Measurements from ENCODE around the gene SPDYE11. TPM values are rescaled to one million over a fixed set of nuclear protein-coding genes. Genes with fewer than 3 reads are reported as not detected.
"Not testable (repeated sequence)": the region's sequence is repeated elsewhere in the genome, so short reads cannot be mapped to it uniquely, and the experiment has no call there.

Gene SPDYE11, protein sequence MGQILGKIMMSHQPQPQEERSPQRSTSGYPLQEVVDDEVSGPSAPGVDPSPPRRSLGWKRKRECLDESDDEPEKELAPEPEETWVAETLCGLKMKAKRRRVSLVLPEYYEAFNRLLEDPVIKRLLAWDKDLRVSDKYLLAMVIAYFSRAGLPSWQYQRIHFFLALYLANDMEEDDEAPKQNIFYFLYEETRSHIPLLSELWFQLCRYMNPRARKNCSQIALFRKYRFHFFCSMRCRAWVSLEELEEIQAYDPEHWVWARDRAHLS
- not detected in 2 replicates for total RNA-seq
- long read RNA-seq, result 0 reads

DNA sequence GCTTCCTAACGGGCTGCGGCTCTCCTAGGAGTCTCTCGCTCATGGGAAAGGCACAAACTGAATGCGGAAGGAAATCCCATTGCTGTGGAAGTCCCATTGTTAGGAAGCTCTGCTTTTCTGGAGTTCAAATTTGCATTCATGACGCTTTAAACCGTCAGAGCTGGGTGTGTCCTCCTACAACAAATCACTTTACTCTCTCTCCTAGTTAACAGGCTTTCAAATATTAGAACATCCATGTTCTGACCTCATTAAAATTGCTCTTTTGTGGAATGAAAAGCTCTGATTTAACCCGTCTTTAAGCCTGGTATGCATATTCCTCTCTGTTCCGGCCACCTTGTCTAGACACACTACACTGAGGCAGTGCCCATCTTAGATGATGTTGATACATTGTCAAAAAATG, at the start of gene SPDYE11:
TSS of gene SPDYE11 (minus strand) at position 101 of the 400 bp plus-strand sequence. CDS start 1,800 bp downstream, outside the sequence.
- not testable (repeated sequence) for H3K27ac Mint-ChIP-seq (ENCODE audit: unreplicated experiment); H3K9me3 Mint-ChIP-seq (ENCODE audit: unreplicated experiment); H3K36me3 Mint-ChIP-seq (ENCODE audit: unreplicated experiment); H3K27me3 Mint-ChIP-seq (ENCODE audit: unreplicated experiment); H3K4me3 Mint-ChIP-seq (ENCODE audit: unreplicated experiment); H3K4me1 Mint-ChIP-seq (ENCODE audit: unreplicated experiment); DNase-seq (ENCODE audit: extremely low spot score, unreplicated experiment)

GRCh38 chr7:73085938-73086337, 28.2 kb upstream of the SPDYE11 start, which contains the start of gene SPDYE9:
TSS of gene SPDYE9 (minus strand) at chr7:73086038. CDS start at chr7:73084238, 1,800 bp downstream.
- DNase-seq (ENCODE audit: extremely low spot score, unreplicated experiment); H3K36me3 Mint-ChIP-seq (ENCODE audit: unreplicated experiment); H3K4me3 Mint-ChIP-seq (ENCODE audit: unreplicated experiment); H3K27me3 Mint-ChIP-seq (ENCODE audit: unreplicated experiment); H3K4me1 Mint-ChIP-seq (ENCODE audit: unreplicated experiment); H3K9me3 Mint-ChIP-seq (ENCODE audit: unreplicated experiment); H3K27ac Mint-ChIP-seq (ENCODE audit: unreplicated experiment): not testable (repeated sequence)

GRCh38 chr7:73029666-73030065, 28.0 kb downstream of the SPDYE11 start, which contains the start of gene SPDYE8:
TSS of gene SPDYE8 (minus strand) at chr7:73029766. CDS start at chr7:73027966, 1,800 bp downstream.
- H3K4me1 Mint-ChIP-seq (ENCODE audit: unreplicated experiment); H3K4me3 Mint-ChIP-seq (ENCODE audit: unreplicated experiment); DNase-seq (ENCODE audit: extremely low spot score, unreplicated experiment); H3K36me3 Mint-ChIP-seq (ENCODE audit: unreplicated experiment); H3K27me3 Mint-ChIP-seq (ENCODE audit: unreplicated experiment); H3K9me3 Mint-ChIP-seq (ENCODE audit: unreplicated experiment); H3K27ac Mint-ChIP-seq (ENCODE audit: unreplicated experiment): not testable (repeated sequence)

DNA sequence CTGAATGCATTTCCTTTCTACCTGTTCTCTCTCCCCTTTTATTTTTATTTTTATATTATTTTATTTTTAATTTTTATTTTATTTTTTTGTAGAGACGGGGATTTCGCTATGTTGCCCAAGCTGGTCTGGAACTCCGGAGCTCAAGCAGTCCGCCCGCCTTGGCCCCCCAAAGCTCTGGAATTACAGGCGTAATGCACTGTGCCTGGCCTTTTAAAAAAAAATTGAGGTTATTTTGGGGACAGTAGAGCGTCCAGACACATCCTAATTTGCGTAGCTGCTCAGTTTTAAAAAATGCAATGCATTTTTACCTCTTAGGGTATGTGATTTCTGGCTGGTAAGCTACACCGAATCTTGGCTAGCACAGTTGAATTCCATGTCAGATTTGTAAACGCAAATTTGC, 51.2 kb downstream of the SPDYE11 start:
- H3K4me1 Mint-ChIP-seq (ENCODE audit: unreplicated experiment); H3K36me3 Mint-ChIP-seq (ENCODE audit: unreplicated experiment); H3K9me3 Mint-ChIP-seq (ENCODE audit: unreplicated experiment); H3K27ac Mint-ChIP-seq (ENCODE audit: unreplicated experiment); H3K27me3 Mint-ChIP-seq (ENCODE audit: unreplicated experiment); DNase-seq (ENCODE audit: extremely low spot score, unreplicated experiment): not testable (repeated sequence)
- peak overlapping the region; percentile 52 for H3K4me3 Mint-ChIP-seq (ENCODE audit: unreplicated experiment)

DNA sequence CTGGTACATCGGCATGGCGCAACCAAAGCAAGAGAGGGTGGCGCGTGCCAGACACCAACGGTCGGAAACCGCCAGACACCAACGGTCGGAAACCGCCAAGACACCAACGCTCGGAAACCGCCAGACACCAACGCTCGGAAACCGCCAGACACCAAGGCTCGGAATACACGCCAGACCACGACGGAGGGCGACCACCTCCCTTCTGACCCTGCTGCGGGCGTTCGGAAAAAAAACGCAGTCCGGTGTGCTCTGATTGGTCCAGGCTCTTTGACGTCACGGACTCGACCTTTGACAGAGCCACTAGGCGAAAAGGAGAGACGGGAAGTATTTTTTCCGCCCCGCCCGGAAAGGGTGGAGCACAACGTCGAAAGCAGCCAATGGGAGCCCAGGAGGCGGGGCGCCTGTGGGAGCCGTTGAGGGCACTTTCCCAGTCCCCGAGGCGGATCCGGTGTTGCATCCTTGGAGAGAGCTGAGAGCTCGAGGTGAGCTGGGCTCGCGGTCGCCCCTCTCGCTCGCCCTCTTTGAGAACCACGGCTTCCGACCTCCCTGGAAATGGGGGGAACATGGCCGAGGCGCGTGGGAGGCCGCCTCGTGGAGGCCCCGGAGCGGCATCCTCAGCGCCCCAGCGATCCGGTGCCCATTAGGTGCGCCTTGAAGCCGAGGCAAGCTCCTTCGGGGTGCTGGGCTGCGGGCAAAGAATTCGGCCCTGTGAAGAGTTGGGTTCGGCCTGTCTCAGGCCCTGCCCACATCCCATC, 51.8 kb downstream of the SPDYE11 start:
- H3K27ac Mint-ChIP-seq (ENCODE audit: unreplicated experiment), result peak overlapping the region; percentile 99
- H3K9me3 Mint-ChIP-seq (ENCODE audit: unreplicated experiment); H3K4me1 Mint-ChIP-seq (ENCODE audit: unreplicated experiment); H3K36me3 Mint-ChIP-seq (ENCODE audit: unreplicated experiment); H3K27me3 Mint-ChIP-seq (ENCODE audit: unreplicated experiment): not testable (repeated sequence)
- peak overlapping the region; percentile 97 for H3K4me3 Mint-ChIP-seq (ENCODE audit: unreplicated experiment)
- peak; percentile 95 for DNase-seq (ENCODE audit: extremely low spot score, unreplicated experiment)

GRCh38 chr7:73005356-73005692, 52.4 kb downstream of the SPDYE11 start:
- DNase-seq (ENCODE audit: extremely low spot score, unreplicated experiment), result peak; percentile 93
- H3K27ac Mint-ChIP-seq (ENCODE audit: unreplicated experiment), result peak overlapping the region; percentile 99
- not testable (repeated sequence) for H3K27me3 Mint-ChIP-seq (ENCODE audit: unreplicated experiment); H3K4me1 Mint-ChIP-seq (ENCODE audit: unreplicated experiment); H3K9me3 Mint-ChIP-seq (ENCODE audit: unreplicated experiment); H3K36me3 Mint-ChIP-seq (ENCODE audit: unreplicated experiment)
- peak overlapping the region; percentile 97 for H3K4me3 Mint-ChIP-seq (ENCODE audit: unreplicated experiment)

- H3K36me3 Mint-ChIP-seq (ENCODE audit: unreplicated experiment); H3K4me3 Mint-ChIP-seq (ENCODE audit: unreplicated experiment); H3K27me3 Mint-ChIP-seq (ENCODE audit: unreplicated experiment); H3K27ac Mint-ChIP-seq (ENCODE audit: unreplicated experiment); DNase-seq (ENCODE audit: extremely low spot score, unreplicated experiment); H3K9me3 Mint-ChIP-seq (ENCODE audit: unreplicated experiment); H3K4me1 Mint-ChIP-seq (ENCODE audit: unreplicated experiment): not testable (repeated sequence)
These were observed 59.7 kb downstream of the SPDYE11 start for GRCh38 chr7:72997887-72998468.

Other genes with a start within 250 kb of the SPDYE11 start
- gene TYW1B, start 229.7 kb downstream of the SPDYE11 start, total RNA-seq, result 1.6 and 2.3 TPM in 2 replicates
- gene POM121, start 132.8 kb downstream of the SPDYE11 start, total RNA-seq, result 36.8 and 37.1 TPM in 2 replicates
- 1.5 and 1.7 TPM in 2 replicates for gene TRIM74, start 88.4 kb downstream of the SPDYE11 start, total RNA-seq
- gene SPDYE8, start 28.1 kb downstream of the SPDYE11 start, total RNA-seq, result not detected in 2 replicates
- not detected in 2 replicates for gene SPDYE9, start 28.1 kb upstream of the SPDYE11 start, total RNA-seq